NCI-H2029 treated with DMSO at 0.1 percent for 48 hours (cell line): ENCODE results near the gene KIRREL2.
"Not testable (repeated sequence)": the region's sequence is repeated elsewhere in the genome, so short reads cannot be mapped to it uniquely, and the experiment has no call there.

Experiments
- DNase-seq: peaks from one replicate; lab custom pipeline; 2025; lab: John Stamatoyannopoulos, UW

KIRREL2 gene

DNA sequence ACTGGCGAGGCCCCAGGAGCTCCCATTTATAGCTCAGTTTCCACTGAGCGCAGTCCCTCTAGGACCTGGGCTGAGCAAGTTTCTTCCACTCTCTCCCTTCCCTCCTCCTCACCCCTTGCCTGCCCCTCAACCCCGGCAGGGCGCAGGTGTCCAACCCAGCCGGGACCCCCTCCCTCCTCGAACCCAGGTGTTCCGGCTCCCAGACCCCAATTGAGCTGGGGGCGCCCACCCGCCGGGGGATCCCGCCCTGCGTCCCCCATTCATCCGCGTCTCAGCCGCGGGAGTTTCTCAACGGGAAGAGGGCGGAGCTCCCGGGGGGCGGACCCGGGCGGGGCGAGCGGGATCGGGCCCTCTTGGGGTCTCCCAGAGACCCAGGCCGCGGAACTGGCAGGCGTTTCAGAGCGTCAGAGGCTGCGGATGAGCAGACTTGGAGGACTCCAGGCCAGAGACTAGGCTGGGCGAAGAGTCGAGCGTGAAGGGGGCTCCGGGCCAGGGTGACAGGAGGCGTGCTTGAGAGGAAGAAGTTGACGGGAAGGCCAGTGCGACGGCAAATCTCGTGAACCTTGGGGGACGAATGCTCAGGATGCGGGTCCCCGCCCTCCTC, at the start of gene KIRREL2:
Gene KIRREL2, plus strand, starts transcription at position 366 of the 604 bp plus-strand sequence. Its CDS starts 209 bp downstream, at position 575.
- no peak for DNase-seq

DNA sequence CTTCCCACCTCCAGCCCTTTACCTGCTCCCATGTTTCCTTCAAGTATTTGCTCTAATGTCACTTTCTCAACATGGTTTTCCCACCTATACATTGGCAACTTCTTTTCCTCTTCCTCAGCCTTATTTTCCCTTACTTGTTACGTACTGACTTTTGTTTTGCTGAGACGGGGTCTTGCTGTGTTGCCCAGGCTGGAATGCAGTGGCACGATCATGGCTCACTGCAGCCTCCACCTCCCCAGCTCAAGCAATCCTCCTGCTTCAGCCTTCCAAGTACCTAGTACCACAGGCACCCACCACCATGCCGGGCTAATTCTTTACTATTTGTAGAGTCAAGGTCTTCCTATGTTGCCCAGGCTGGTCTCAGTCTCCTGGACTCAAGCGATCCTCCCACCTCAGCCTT, 49.1 kb upstream of the KIRREL2 start:
- no peak for DNase-seq

DNA sequence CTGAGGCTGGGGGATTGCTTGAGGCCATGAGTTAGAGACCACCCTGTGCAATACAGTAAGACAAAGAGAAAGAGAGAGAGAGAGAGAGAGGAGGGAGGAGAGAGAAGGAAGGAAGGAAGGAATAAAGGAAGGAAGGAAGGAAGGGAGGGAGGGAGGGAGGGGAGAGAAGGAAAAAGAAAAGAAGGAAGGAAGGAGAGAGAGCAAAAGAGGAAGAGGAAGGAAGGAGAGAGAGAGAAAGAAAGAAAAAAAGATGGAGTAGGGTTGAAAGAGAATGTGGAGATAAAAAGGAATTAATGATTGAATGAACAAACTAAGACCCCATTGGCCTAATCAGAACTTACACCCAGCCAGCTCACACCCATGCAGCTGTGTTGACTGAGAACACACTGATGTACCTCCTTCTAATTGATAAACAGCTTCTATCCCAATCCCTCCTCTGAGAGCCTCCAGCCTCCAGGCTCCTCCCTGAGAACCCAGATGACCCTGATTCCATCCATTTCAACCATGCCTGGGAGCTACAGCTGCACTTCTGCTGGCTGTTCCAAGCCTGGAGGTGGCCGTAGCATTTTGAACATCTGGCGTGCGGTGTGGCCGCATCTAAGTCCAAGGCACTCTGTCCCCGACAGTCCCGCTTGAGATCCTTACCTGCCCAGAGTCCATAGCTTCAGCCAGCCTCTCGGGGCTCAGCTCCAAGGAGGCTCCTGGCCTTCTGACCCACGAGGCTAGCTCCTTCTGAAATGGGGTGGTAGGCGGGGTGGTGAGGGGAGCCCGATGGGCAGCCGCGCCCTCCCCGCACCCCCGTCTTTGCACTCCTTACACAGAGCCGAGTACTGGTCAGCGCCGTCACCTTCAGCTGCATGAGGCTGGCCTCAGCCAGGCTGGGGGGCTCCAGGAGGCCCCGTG, 45.1 kb upstream of the KIRREL2 start:
- DNase-seq = no peak

DNA sequence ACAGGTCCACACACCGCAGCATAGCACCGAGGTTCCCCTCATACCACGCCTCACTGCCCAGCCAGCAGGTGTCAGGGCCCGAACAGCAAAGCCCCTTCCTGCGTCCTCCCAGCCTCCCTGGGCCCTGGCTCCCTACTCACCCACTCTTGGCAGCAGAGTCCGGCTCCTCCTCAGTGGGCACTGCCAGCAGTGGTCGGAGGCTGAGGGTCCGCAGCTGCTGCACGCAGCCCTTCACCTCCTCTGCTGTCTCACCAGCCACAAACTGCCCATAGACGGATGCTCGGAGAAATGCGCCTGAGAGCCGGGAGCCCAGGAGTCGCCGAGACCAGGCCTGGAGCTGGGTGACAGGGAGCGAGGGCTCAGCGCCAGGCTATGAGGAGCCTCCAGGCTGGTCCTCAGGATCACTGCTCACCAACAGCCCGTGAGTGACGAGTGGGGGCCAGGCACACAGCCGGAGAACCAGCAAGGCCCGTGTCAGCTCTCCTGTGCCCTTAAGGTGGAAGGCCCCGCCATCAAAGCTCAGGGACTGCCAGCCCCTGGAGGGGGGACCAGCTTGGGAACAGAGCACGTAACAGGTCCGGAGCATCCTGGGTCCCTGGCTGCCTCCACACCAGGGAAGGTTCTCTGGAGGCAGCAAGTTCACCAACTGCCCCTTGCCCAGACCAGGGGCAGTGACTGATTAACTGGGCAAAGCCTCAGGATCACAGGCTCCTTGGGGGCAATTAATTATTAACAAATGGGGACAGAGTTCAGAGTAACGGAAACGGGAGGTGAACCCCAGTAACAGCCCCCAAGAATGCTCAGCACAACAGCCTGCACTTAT, 44.3 kb upstream of the KIRREL2 start, which contains the start of gene PRODH2:
Gene PRODH2, minus strand, starts transcription at position 626 of the 823 bp plus-strand sequence. Its CDS starts 40 bp downstream, at position 586.
- no peak for DNase-seq

DNA sequence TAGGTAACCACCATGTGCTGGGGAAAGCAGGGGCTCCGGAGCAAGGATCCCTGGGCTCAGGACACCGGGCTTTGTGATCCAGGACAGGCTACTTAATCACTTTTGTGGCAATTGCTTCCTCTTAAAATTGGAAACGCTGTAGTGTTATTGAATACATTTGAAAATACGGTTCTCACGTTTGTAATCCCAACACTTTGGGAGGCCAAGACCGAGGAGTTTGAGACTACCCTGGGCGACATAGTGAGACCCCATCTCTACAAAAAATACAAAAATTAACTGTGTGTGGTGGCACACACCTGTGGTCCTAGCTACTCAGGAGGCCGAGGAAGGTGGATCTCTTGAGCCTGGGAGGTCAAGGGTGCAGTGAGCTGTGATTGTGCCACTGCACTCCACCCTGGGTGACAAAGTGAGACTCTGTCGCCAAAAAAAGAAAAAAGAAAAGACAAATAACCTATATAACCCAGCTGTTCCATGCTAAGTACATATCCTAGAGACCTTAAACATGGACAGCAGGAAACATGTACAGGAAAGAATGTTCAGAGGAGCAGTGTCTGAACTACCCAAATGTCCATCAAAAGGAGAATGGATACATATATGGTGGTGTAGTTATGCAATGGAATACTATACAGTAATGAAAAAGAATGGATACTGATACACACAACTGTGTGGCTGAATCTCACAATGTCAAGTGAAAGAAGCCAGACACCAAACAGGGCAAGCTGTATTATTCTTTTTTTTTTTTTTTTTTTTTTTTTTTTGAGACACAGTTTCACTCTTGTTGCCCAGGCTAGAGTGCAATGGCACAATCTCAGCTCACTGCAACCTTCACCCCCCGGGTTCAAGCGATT, 43.4 kb upstream of the KIRREL2 start:
- DNase-seq = no peak

DNA sequence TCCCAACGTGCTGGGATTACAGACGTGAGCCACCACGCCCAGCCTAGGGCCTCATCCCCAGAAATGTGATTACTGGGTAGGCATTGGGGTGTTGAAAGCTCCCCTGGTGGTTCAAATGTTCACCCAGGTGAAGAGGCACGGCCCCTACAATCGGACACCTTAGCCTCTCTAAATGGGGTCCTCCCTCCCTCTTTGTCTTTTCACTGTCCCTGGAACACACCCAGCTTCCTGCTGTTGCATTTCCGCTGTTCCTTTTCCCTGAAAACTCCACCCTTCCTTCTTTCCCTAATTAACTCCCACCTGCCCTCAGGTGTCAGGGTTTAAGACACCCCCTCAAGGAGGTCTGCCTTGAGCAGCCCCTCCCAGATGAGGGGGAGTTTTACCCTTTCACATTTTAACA, 40.4 kb upstream of the KIRREL2 start:
- DNase-seq = no peak

DNA sequence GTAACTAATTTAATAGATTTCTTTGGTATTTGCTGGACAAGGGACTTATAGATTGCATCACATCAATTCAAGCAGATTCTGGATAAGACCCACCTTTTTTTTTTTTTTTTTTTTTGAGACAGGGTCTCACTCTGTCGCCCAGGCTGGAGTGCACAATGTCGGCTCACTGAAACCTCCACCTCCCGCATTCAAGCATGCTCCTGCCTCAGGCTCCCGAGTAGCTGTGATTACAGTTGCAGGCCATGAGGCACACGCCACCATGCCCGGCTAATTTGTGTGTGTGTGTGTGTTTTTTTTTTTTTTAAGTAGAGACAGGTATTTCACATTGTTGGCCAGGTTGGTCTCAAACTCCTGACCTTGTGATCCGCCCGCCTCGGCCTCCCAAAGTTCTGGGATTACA, 39.9 kb upstream of the KIRREL2 start:
- DNase-seq = no peak

DNA sequence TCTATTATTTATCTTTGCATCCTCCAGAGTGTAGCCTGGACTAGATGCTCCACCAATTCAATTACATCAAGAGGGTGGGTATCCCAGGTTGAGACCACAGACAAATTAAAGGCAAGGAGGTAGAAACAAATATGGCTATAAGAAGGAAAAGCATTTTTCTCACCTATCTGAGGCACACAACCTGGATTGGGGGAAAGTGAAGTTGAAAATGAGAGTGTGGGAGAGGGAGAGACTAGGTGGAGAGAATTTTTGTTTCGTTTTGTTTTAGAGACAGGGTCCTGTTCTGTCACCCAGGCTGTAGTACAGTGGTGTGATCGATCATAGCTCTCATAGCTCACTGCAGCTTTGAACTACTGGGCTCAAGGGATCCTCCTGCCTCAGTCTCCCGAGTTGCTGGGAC, 38.3 kb upstream of the KIRREL2 start:
- no peak for DNase-seq

DNA sequence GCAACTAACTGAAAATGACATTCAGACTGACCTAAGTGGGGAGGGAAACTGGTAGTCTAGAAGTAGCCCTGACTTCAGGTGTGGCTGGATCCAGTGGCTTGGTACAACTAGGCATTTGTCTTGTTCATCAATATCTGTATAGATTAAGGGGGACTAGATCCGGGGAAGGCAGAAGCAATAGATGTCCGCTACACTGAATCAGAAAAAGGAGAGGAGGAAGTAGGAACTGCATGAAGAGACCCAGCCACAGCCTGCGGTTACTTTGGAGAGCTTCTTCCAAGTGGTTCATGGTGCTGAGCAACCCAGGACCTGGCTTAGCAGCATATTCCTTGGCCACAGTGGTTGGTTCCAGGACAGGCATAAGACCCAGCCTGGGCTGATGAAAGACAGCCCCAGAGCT, 34.1 kb upstream of the KIRREL2 start:
- DNase-seq = no peak

DNA sequence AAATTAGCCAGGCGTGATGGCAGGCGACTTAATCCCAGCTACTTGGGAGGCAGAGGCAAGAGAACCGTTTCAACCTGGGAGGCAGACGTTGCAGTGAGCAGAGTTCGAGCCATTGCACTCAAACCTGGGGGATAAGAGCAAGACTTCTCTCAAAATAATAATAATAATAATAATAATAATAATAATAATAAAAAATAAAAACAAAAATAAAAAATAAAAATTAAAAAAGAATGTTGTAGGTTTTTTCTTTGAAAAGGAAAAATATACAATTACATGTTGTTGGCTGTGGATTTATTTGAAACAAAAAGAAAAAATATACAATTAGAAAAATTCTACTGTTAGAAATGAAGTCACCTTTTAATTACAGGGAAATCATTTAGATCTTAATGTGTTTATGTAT, 32.6 kb upstream of the KIRREL2 start:
- no peak for DNase-seq

DNA sequence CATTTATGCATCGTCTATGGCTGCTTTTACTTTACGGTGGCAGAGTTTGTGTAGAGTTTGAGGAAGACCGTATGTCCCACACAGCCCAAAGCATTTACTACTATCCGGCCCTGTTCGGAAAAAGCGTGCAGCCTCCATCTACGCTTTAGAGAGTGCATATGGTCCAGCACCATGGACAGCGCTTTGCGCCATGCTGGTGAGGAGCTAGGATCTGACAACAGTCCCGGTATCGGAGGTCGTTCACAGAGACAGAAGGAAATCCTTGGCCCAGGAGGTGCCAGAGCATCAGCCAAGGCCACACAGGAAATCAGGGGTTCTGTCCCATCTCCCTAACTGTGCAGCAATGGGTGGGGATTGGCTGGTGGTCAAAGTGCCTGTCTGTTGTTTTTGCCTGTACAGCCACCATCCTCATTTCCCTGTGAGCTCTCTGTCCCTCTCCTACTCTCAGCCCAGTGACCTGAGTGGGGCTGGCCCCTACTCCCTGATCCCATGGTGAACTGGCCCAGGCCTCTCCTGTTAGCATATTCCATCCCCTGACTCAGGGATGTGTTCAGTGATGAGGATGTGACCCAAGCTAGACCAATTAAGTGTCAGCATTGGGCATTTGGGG, 27.9 kb upstream of the KIRREL2 start:
- DNase-seq = no peak

DNA sequence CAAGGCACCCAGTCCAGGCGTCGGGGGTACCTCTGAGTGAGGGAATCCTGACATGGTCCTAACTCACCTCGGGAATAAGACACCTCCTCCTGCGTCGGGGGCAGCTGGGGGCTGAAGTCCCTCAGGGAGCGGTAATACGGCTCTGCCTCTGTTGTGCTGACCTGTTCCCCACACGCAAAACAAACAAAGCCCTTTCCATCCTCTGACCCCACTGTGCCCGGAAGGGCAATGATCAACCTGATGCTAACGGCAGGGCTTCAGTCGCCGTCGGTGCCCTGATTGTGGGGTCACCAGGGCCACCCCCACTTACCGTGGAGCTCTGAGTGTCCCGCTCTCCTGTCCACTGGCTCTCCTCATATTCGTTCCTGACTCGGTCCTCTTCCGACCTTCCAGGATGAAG, 25.7 kb upstream of the KIRREL2 start:
- no peak for DNase-seq

DNA sequence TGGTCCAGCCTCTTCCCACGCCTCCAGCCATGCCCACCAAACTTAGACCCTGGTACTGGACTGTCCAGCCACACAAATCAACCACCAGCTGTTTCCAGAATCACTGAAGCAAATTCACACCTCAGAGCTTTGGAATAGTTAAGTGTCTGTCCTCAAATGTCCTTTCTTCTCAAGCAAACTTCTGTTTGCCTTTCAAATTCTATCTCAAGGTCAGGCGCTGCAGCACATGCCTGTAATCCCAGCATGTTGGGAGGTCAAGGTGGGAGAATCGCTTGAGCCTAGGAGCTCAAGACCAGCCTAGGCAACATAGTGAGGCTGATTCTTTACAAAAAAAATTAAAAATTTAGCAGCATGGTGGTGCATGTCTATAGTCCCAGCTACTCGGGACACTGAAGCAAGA, 24.7 kb upstream of the KIRREL2 start:
- no peak for DNase-seq

DNA sequence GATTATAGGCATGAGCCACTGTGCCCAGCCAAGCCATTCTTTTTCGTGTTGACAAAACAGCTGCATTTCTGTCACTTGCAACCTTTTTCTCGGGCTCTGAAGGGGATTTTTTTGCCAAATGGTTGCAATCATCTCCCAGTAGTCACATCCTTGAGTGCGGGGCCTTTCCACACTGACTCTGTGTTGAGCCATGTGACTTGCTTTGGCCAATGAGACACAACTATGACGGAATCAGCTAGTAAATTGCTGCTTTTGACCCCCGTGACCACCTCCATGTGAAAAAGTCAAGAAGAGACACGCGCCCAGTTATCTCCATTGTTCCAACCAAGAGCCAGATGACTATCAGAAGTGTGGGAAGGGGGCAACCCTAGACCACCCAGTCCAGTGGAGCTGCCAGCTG, 22.7 kb upstream of the KIRREL2 start:
- DNase-seq = no peak

DNA sequence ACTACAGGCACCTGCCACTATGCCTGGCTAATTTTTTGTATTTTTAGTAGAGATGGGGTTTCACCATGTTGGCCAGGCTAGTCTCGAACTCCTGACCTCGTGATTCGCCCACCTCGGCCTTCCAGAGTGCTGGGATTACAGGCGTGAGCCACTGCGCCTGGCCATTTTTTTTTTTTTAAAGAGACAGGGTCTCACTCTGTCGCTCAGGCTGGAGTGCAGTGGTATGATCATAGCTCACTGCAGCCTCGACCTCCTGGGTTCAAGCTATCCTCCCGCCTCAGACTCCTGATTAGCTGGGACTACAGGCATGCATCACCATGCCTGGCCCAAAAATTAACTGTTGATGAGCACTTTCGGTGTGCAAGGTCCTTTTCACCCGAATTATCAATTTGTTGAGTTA, 20.6 kb upstream of the KIRREL2 start:
- not testable (repeated sequence) for DNase-seq

DNA sequence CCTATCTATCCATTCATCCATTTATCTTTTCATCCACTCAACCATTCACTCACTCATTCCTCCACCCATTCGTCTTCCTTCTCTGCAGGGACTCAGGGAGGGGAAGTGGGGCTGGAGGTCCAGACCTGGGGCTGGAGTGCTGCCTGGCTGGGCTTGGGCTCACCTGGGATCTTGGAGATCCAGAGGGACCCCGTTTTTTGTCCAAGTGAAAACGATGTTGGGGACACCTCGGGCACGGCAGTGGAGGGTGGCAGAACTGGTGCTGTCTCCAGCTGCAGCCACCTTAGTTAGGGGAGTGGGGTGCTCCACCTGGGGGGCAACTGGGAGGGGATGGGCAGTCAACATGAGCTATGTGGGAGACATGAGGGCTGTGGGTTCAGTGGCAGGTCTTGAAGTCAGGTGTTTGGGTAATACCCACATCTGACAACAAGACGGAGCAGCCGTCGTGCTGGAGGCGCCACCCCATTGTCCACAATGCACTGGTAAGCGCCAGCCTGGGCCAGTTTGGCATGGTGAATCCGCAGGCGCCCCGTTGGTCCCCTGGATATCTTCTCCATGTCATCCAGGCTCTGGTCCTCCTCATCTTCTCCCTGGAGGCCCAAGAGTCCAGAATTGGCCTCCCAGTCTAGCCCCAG, 14.6 kb upstream of the KIRREL2 start:
- DNase-seq = no peak

DNA sequence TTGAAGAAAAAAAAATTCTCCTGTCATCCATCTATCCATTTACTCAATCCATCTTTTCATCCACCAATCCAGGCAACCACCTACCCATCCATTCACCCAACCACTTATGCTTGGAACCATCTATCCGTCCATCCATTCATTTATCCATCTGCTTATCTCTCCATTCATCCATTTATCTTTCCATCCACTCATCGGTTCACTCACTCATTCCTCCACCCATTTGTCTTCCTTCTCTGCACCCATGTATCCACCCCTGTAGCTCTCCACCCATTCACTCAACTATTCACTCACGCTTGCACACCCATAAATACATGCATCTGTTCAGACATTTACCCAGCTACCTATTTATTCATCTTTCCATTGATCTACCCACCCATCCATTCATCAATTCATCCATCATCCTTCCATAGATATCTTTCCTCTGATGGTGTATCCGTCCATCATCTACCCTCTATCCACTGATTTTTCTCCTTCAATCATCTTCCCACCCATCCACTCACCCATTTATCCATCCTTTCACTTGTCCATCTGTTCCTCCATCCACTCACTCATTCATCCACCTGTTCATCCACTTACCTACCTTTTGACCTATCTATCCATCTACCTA, 13.9 kb upstream of the KIRREL2 start:
- no peak for DNase-seq

DNA sequence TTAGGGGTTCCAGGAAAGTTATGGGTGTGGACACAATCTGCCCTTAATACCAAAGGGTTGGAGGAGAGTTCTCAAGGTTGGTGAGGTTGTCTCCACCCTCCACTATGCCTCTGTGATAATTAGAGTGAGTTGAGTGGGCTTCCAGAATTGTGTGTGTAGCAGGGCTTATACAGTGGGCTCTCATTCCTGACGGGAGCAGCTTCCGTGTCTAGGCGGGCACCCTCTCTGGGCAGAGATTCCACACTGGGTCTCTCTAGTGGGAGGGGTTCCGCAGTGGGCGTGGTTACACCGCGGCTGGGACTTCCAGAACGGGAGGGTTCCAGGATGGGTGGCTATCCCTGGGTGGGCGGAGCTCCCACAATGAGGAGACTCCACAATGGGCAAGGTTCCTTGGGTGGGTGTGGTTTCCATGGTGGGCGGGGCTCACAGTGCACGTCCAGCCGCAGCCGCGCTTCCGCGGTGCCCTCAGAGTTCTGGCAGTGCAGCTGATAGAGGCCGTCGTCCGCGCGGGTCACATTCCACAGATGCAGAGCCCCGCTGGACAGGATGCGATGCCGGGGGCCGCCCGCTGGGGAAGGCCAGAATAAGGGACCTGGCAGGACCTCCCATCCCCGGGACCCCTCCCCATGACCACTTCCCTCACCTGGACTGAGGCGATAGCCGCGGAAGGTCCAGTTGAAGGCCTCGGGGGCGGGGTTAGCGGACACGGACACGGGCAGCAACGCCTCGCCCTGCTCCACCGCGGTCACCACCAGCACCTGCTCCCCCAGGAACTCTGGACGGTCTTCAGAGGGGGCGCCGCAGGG, 12.8 kb upstream of the KIRREL2 start:
- DNase-seq = peak; percentile 50

DNA sequence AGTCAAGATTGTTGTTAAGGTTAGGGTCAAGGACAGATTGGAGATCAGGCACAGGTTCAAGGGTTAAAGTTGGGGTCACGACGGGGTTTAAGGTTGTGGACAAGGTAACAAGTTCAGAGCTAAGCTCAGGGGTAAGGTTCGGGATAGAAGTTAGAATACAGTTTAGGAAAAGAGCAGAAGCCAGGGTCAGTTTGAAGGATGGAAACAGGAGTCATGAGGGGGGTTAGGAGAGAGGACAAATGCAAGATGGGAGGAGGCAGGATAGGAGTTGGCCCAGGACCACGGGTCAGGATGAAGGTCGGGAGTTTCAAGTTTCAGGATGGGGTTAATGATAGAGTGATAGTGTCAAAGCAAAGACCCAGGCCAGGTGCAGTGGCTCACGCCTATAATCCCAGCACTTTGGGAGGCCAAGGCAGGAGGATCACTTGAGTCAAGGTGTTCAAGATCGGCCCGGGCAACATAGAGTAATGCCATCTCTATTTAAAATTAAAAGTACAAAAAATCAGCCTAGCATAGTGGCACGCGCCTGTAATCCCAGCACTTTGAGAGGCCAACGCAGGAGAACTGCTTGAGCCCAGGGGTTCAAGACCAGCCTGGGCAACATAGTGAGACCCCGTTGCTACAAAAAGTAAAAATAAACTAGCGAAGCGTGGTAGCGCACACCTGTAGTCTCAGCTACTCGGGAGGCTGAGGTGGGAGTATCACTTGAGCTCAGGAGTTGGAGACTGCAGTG, 12.1 kb upstream of the KIRREL2 start:
- no peak for DNase-seq
